ENCODE data around the gene MYADM.
"Not testable (repeated sequence)": the region's sequence is repeated elsewhere in the genome, so short reads cannot be mapped to it uniquely, and the experiment has no call there.

MYADM gene

GRCh38 chr19:53866865-53867224 is 838 bp upstream of the MYADM start:
- Histone ChIP-seq H3K36me3 (replicated peaks) (peaks cover 16% of the 10 kb centered on the region), H3K4me3 (ENCODE audit: low read depth, low read length) (peak overlapping the region; percentile 56), H3K27me3 (replicated peaks) (no peaks in the 10 kb centered on the region), H3K27ac (peak overlapping the region; percentile 99)
- in situ Hi-C loops (cut with HindIII; ENCODE audit: low pct_ligation_motif_present, low sequenced_read_pairs): no loop called here
- TF ChIP-seq CTCF (IDR thresholded peaks at IDR 0.05; ENCODE audit: low read depth, low read length, missing control alignments): no peak
- DNase-seq: no peak

- in situ Hi-C loops (cut with HindIII; ENCODE audit: low pct_ligation_motif_present, low sequenced_read_pairs): no loop called here
- DNase-seq: peak; percentile 56
Measured at GRCh38 chr19:53868091-53868891, 608 bp downstream of the MYADM start.

GRCh38 chr19:53868892-53869804 is 1.5 kb downstream of the MYADM start:
- Histone ChIP-seq H3K27me3 (replicated peaks) (no peaks in the 10 kb centered on the region), H3K36me3 (replicated peaks) (peaks cover 39% of the 10 kb centered on the region), H3K27ac (peak overlapping the region; percentile 98), H3K4me3 (ENCODE audit: low read depth, low read length) (peak overlapping the region; percentile 97)
- peak; percentile 49 for TF ChIP-seq CTCF (IDR thresholded peaks at IDR 0.05; ENCODE audit: low read depth, low read length, missing control alignments)
- DNase-seq: peak; percentile 94
- in situ Hi-C loops (cut with HindIII; ENCODE audit: low pct_ligation_motif_present, low sequenced_read_pairs): no loop called here

More at GRCh38 chr19:53868091-53868891, 608 bp downstream of the MYADM start:
- peak overlapping the region; percentile 97 for H3K4me3 ChIP-seq (ENCODE audit: low read depth, low read length)
- peaks cover 30% of the 10 kb centered on the region for H3K36me3 ChIP-seq (replicated peaks)
- H3K27ac ChIP-seq: peak overlapping the region; percentile 98
- no peaks in the 10 kb centered on the region for H3K27me3 ChIP-seq (replicated peaks)
- TF ChIP-seq CTCF (IDR thresholded peaks at IDR 0.05; ENCODE audit: low read depth, low read length, missing control alignments): no peak

GRCh38 chr19:53869805-53870484 is 2.3 kb downstream of the MYADM start:
- Histone ChIP-seq H3K27ac (peak overlapping the region; percentile 98), H3K4me3 (ENCODE audit: low read depth, low read length) (peak overlapping the region; percentile 97), H3K36me3 (replicated peaks) (peaks cover 47% of the 10 kb centered on the region)
- DNase-seq; H3K27me3 ChIP-seq (replicated peaks); in situ Hi-C loops (cut with HindIII; ENCODE audit: low pct_ligation_motif_present, low sequenced_read_pairs): not testable (repeated sequence)

- no peaks in the 10 kb centered on the region for H3K27me3 ChIP-seq (replicated peaks)
- peak overlapping the region; percentile 30 for H3K4me3 ChIP-seq (ENCODE audit: low read depth, low read length)
- peaks cover 50% of the 10 kb centered on the region for H3K36me3 ChIP-seq (replicated peaks)
- in situ Hi-C loops (cut with HindIII; ENCODE audit: low pct_ligation_motif_present, low sequenced_read_pairs): no loop called here
- TF ChIP-seq CTCF (IDR thresholded peaks at IDR 0.05; ENCODE audit: low read depth, low read length, missing control alignments): no peak
- H3K27ac ChIP-seq: peak overlapping the region; percentile 16
- DNase-seq: no peak
Measured at GRCh38 chr19:53870485-53870844, 2.8 kb downstream of the MYADM start.

GRCh38 chr19:53871454-53871853 is 3.8 kb downstream of the MYADM start:
- H3K4me3 ChIP-seq (ENCODE audit: low read depth, low read length): no peak overlapping the region
- DNase-seq: no peak
- peaks cover 58% of the 10 kb centered on the region for H3K36me3 ChIP-seq (replicated peaks)
- no peaks in the 10 kb centered on the region for H3K27me3 ChIP-seq (replicated peaks)
- no peak overlapping the region for H3K27ac ChIP-seq
- in situ Hi-C loops (cut with HindIII; ENCODE audit: low pct_ligation_motif_present, low sequenced_read_pairs): no loop called here
- TF ChIP-seq CTCF (IDR thresholded peaks at IDR 0.05; ENCODE audit: low read depth, low read length, missing control alignments): no peak
